ENCODE data around the gene NFKBIE. TPM values are rescaled to one million over a fixed set of nuclear protein-coding genes. Genes with fewer than 3 reads are reported as not detected.

Gene NFKBIE
- total RNA-seq, 2 donors from 2014 or later, result 18.1 to 19.8 TPM

- H3K9me3 Mint-ChIP-seq, result no peaks in the 10 kb centered on the region
- peaks cover 7% of the 10 kb centered on the region for H3K27me3 Mint-ChIP-seq (ENCODE audit: low read depth)
- H3K4me3 Mint-ChIP-seq, result no peak overlapping the region
- DNase-seq (no peak), ATAC-seq (replicated peaks in 1 of 2) (no peak)
- H3K36me3 Mint-ChIP-seq (ENCODE audit: insufficient read depth in 2 of 2), result no peaks in the 10 kb centered on the region
- no peak overlapping the region for H3K27ac Mint-ChIP-seq
- peaks cover 21% of the 10 kb centered on the region for H3K4me1 Mint-ChIP-seq (ENCODE audit: low read depth)
These were observed 47.8 kb downstream of the NFKBIE start for GRCh38 chr6:44217332-44218143.

GRCh38 chr6:44216677-44217331 is 48.5 kb downstream of the NFKBIE start, which contains the start of gene MYMX:
Gene MYMX (plus strand): TSS chr6:44216926. CDS start chr6:44217472, 546 bp downstream.
- Mint-ChIP-seq H3K4me1 (ENCODE audit: low read depth) (peaks cover 14% of the 10 kb centered on the region), H3K27ac (no peak within 1 kb of the TSS), H3K9me3 (no peaks in the 10 kb centered on the region), H3K27me3 (ENCODE audit: low read depth) (peaks cover 7% of the 10 kb centered on the region), H3K4me3 (peak within 1 kb of the TSS in 1 of 2 donors; percentile 6), H3K36me3 (ENCODE audit: insufficient read depth in 2 of 2) (no peaks in the 10 kb centered on the region)
- no peak for ATAC-seq (replicated peaks in 1 of 2)
- no peak for DNase-seq

GRCh38 chr6:44214307-44214706 is 51.0 kb downstream of the NFKBIE start:
- Mint-ChIP-seq H3K27me3 (ENCODE audit: low read depth) (peaks cover 7% of the 10 kb centered on the region), H3K4me1 (ENCODE audit: low read depth) (peaks cover 4% of the 10 kb centered on the region), H3K4me3 (no peak overlapping the region), H3K27ac (no peak overlapping the region), H3K9me3 (no peaks in the 10 kb centered on the region), H3K36me3 (ENCODE audit: insufficient read depth in 2 of 2) (no peaks in the 10 kb centered on the region)
- DNase-seq, result no peak
- ATAC-seq (replicated peaks in 1 of 2), result no peak

GRCh38 chr6:44211284-44211683 is 54.1 kb downstream of the NFKBIE start:
- Mint-ChIP-seq H3K27me3 (ENCODE audit: low read depth) (peaks cover 19% of the 10 kb centered on the region), H3K27ac (no peak overlapping the region), H3K36me3 (ENCODE audit: insufficient read depth in 2 of 2) (no peaks in the 10 kb centered on the region), H3K4me1 (ENCODE audit: low read depth) (no peaks in the 10 kb centered on the region), H3K9me3 (no peaks in the 10 kb centered on the region), H3K4me3 (no peak overlapping the region)
- ATAC-seq (replicated peaks in 1 of 2), result no peak
- no peak for DNase-seq

Other genes starting within 250 kb of the NFKBIE start
- 10 to 100 TPM; 31.6 to 33.6 TPM for gene MRPL14, start 138.1 kb downstream of the NFKBIE start, total RNA-seq
- gene TMEM63B, start 138.0 kb downstream of the NFKBIE start, total RNA-seq, result 10 to 100 TPM; 16.3 to 17.9 TPM
- under 1 TPM in 1 of 2 donors, not detected in 1; 0.39 TPM for gene CAPN11, start 106.7 kb downstream of the NFKBIE start, total RNA-seq
- not detected for gene MYMX, start 48.6 kb downstream of the NFKBIE start, total RNA-seq
- gene SLC29A1, start 42.0 kb downstream of the NFKBIE start, total RNA-seq, result 10 to 100 TPM; 21.7 to 28.0 TPM
- gene HSP90AB1, start 18.4 kb downstream of the NFKBIE start, total RNA-seq, result 1,000 to 10,000 TPM in 1 of 2 donors, 100 to 1,000 TPM in 1; 915 to 1,109 TPM
- gene SLC35B2, start 8.0 kb downstream of the NFKBIE start, total RNA-seq, result 10 to 100 TPM; 13.9 to 16.9 TPM
- gene TMEM151B, start 4.9 kb upstream of the NFKBIE start, total RNA-seq, result under 1 TPM in 1 of 2 donors, not detected in 1; 0.25 TPM
- 10 to 100 TPM; 12.3 to 15.2 TPM for gene AARS2, start 47.8 kb upstream of the NFKBIE start, total RNA-seq
- not detected for gene SPATS1, start 77.1 kb upstream of the NFKBIE start, total RNA-seq
- 10 to 100 TPM; 17.9 to 19.3 TPM for gene CDC5L, start 122.2 kb upstream of the NFKBIE start, total RNA-seq

Measured in activated T-cell treated with anti-CD3 and anti-CD28 coated beads, Interleukin-2, amount 50 U/mL, for 72 hours (primary cell).